Endothelial cell of umbilical vein (primary cell): ENCODE data around the gene SEBOX. TPM values are rescaled to one million over a fixed set of nuclear protein-coding genes. Genes with fewer than 3 reads are reported as not detected.

Experiments
- BruUV-seq: library from RNA; stranded (reverse); fragments of 400-500 nt; replicated peaks from 2 replicates; lab custom pipeline; 2021; lab: Mats Ljungman, UMichigan
- CTCF ChIA-PET: fragments of 300-600, 350-600 bp; sonication (Branson Sonifier 250); formaldehyde crosslinking; loops from one replicate; lab custom pipeline; 2021; ENCODE audit warnings: antibody characterized with exemption, inconsistent platforms; lab: Charles Lee
- POLR2A ChIA-PET: fragments of 300-600, 350-600 bp; sonication (Branson Sonifier 250); formaldehyde crosslinking; loops from one replicate; lab custom pipeline; 2021; ENCODE audit warnings: antibody characterized with exemption, inconsistent platforms; lab: Charles Lee
- DNase-seq: peaks from one replicate; pipeline ENCODE4 v3.0.0-alpha.2; 2011; ENCODE audit warnings: low read depth, low spot score
- FAIRE-seq: peaks from 2 replicates; lab custom pipeline; 2011; peaks lifted over from hg19 to GRCh38; lab: Jason Lieb, UNC
- H2AFZ ChIP-seq: 2 replicates; pipeline ENCODE4 v1.6.0; 2012; ENCODE audit warnings: low read depth, low read length, control low read depth, inconsistent platforms
- H3K27ac ChIP-seq: 2 replicates; pipeline ENCODE4 v1.5.1; 2011; ENCODE audit warnings: low read depth, mild to moderate bottlenecking, control low read depth, low read length, moderate library complexity; ENCODE audit not compliant: insufficient read depth
- H3K27me3 ChIP-seq, 2 experiments: 2 replicates each; pipeline versions ENCODE4 v1.6.0 to v1.6.1; 2011; ENCODE audit warnings: low read length in 2 of 2, mixed read lengths in 1 of 2; ENCODE audit not compliant: control insufficient read depth in 2 of 2, insufficient read depth in 2 of 2
- H3K36me3 ChIP-seq, 2 experiments: 2 replicates in 1 of 2; 3 replicates in 1 of 2; pipeline ENCODE4 v1.5.1; 2011; ENCODE audit warnings: low read length in 2 of 2, mild to moderate bottlenecking in 1 of 2, moderate library complexity in 1 of 2; ENCODE audit not compliant: control insufficient read depth in 2 of 2, insufficient read depth in 2 of 2; ENCODE audit errors: extremely low read depth in 1 of 2
- H3K4me1 ChIP-seq: 3 replicates; pipeline ENCODE4 v1.5.1; 2011; ENCODE audit warnings: mild to moderate bottlenecking, low read length; ENCODE audit not compliant: control insufficient read depth, insufficient read depth; ENCODE audit errors: extremely low read depth
- H3K4me2 ChIP-seq: 2 replicates; pipeline ENCODE4 v1.6.1; 2011; ENCODE audit warnings: low read length, control low read depth, mixed read lengths; ENCODE audit not compliant: insufficient read depth
- H3K4me3 ChIP-seq, 3 experiments: fragments of 200-600 bp in 1 of 3; sonication (generic), shearing (Covaris generic) in 1 of 3; replicated peaks in 1 of 3; 2 replicates each; pipeline ENCODE4 v1.5.1; 2011 to 2016; ENCODE audit warnings: control low read depth in 3 of 3, low read length in 3 of 3, mild to moderate bottlenecking in 2 of 3, inconsistent platforms in 1 of 3, low read depth in 1 of 3, moderate library complexity in 1 of 3; ENCODE audit not compliant: insufficient read depth in 1 of 3
- H3K79me2 ChIP-seq: 2 replicates; pipeline ENCODE4 v1.6.0; 2012; ENCODE audit warnings: low read length, inconsistent platforms; ENCODE audit not compliant: control insufficient read depth, insufficient read depth
- H3K9ac ChIP-seq: replicated peaks from 2 replicates; pipeline ENCODE3; 2011; ENCODE audit warnings: low read length, control low read depth; ENCODE audit not compliant: insufficient read depth; ENCODE audit errors: extremely low read depth
- H3K9me1 ChIP-seq: replicated peaks from 3 replicates; pipeline ENCODE4 v1.6.0; 2011; ENCODE audit warnings: mild to moderate bottlenecking, low read length; ENCODE audit not compliant: control insufficient read depth, insufficient read depth; ENCODE audit errors: extremely low read depth
- H3K9me3 ChIP-seq: replicated peaks from 2 replicates; pipeline ENCODE4 v1.5.1; 2012; ENCODE audit warnings: low read length, inconsistent platforms; ENCODE audit not compliant: control insufficient read depth, insufficient read depth
- H4K20me1 ChIP-seq: replicated peaks from 2 replicates; pipeline ENCODE3; 2011; ENCODE audit warnings: mild to moderate bottlenecking, low read length; ENCODE audit not compliant: control insufficient read depth, insufficient read depth; ENCODE audit errors: extremely low read depth
- FOS ChIP-seq: IDR thresholded peaks from 2 replicates; pipeline ENCODE4 v1.6.1; 2011; ENCODE audit warnings: mild to moderate bottlenecking, low read length, moderate library complexity, borderline replicate concordance; ENCODE audit not compliant: insufficient read depth
- GATA2 ChIP-seq: IDR thresholded peaks from 2 replicates; pipeline ENCODE4 v1.7.0; 2011; ENCODE audit warnings: low read depth, mild to moderate bottlenecking, moderate library complexity, mixed read lengths, low read length; ENCODE audit not compliant: insufficient read length, insufficient read depth
- JUN ChIP-seq: IDR thresholded peaks from 2 replicates; pipeline ENCODE4 v1.6.1; 2011; ENCODE audit warnings: borderline replicate concordance, low read depth; ENCODE audit not compliant: insufficient read length, insufficient read depth
- MAX ChIP-seq: IDR thresholded peaks from 2 replicates; pipeline ENCODE4 v1.6.1; 2011; ENCODE audit not compliant: insufficient read depth, insufficient read length
- POLR2A ChIP-seq: IDR thresholded peaks from 2 replicates; pipeline ENCODE4 v1.6.1; 2012; ENCODE audit warnings: low read depth, mild to moderate bottlenecking, control low read depth, low read length
- dilution Hi-C: fragments of 300-500 bp; cut with MboI; formaldehyde crosslinking; loops from one replicate; pipeline ENCODE4 v1.15.0; 2019; ENCODE audit warnings: low sequenced_read_pairs; ENCODE audit not compliant: extremely low pct_ligation_motif_present
- intact Hi-C: fragments of 100-400 bp; cut with micrococcal nuclease; formaldehyde crosslinking; loops from one replicate; pipeline ENCODE4 v1.10.0; 2022
- polyA plus RNA-seq, 4 experiments: library from polyadenylated mRNA; depleted of rRNA in 3 of 4; stranded (reverse) in 3 of 4; unstranded in 1 of 4; fragments of >200 nt; gene quantifications; 2 replicates each; pipeline versions ENCODE4 v1.2.1 to v1.2.3, GENCODE V29; 2011 to 2012; ENCODE audit warnings: missing spikeins in 1 of 4
- total RNA-seq: library from RNA; stranded (reverse); gene quantifications from 2 replicates; pipeline ENCODE4 v1.2.3, GENCODE V29; 2021

The SEBOX gene
- total and polyA plus RNA-seq, 2 donors (not counting 3 experiments of a cell fraction or from before 2014, with no cell fraction given): not detected

- H3K4me1 ChIP-seq: peaks cover 9% of the 10 kb centered on the region
- intact Hi-C loops: no loop called here
- no peaks in the 10 kb centered on the region for H3K79me2 ChIP-seq
- dilution Hi-C loops: no loop called here
- no peak for TF ChIP-seq JUN
- no peak for TF ChIP-seq GATA2
- no peak for TF ChIP-seq FOS
- no peak for TF ChIP-seq POLR2A
- H2AFZ ChIP-seq: no peak overlapping the region
- H3K9me1 ChIP-seq: no peaks in the 10 kb centered on the region
- H4K20me1 ChIP-seq: no peaks in the 10 kb centered on the region
- ChIA-PET CTCF (interaction anchor here (2.8 kb wide), 1 partner anchor 14 kb away, joined by 15 read pairs; no protein-coding TSS in a partner anchor), POLR2A (no interaction called here)
- FAIRE-seq: no peak
- H3K27ac ChIP-seq: no peak overlapping the region
- H3K27me3 ChIP-seq: peaks cover 0 to 2% of the 10 kb centered on the region in 2 experiments
- no TSS peak for BruUV-seq
- no peaks in the 10 kb centered on the region for H3K9me3 ChIP-seq
- DNase-seq: no peak
- no peak overlapping the region for H3K4me3 ChIP-seq
- no peak overlapping the region for H3K9ac ChIP-seq
- no peaks in the 10 kb centered on the region for H3K36me3 ChIP-seq
- H3K4me2 ChIP-seq: no peak overlapping the region
These were observed 37.2 kb upstream of the SEBOX start for GRCh38 chr17:28402224-28402630.

GRCh38 chr17:28399808-28400207 is 34.8 kb upstream of the SEBOX start:
- peaks cover 6% of the 10 kb centered on the region for H3K4me1 ChIP-seq
- no peak overlapping the region for H3K4me2 ChIP-seq
- no peaks in the 10 kb centered on the region for H3K36me3 ChIP-seq
- no peak for TF ChIP-seq MAX
- no peak overlapping the region for H3K4me3 ChIP-seq
- POLR2A ChIA-PET: interaction anchor here (0.6 kb wide), 1 partner anchor 26 kb away, joined by 5 read pairs; no protein-coding TSS in a partner anchor
- no peaks in the 10 kb centered on the region for H4K20me1 ChIP-seq
- CTCF ChIA-PET: interaction anchor here (2.8 kb wide), 1 partner anchor 17 kb away, joined by 15 read pairs; no protein-coding TSS in a partner anchor
- H3K9ac ChIP-seq: no peak overlapping the region
- H2AFZ ChIP-seq: no peak overlapping the region
- H3K79me2 ChIP-seq: no peaks in the 10 kb centered on the region
- no TSS peak for BruUV-seq
- H3K9me1 ChIP-seq: no peaks in the 10 kb centered on the region
- dilution Hi-C loops: no loop called here
- no peaks in the 10 kb centered on the region for H3K9me3 ChIP-seq
- H3K27me3 ChIP-seq: no peaks in the 10 kb centered on the region
- H3K27ac ChIP-seq: no peak overlapping the region
- intact Hi-C loops: no loop called here
- DNase-seq: no peak
- FAIRE-seq: no peak
